ENCODE measurements around the gene IER3. TPM values are rescaled to one million over a fixed set of nuclear protein-coding genes. Genes with fewer than 3 reads are reported as not detected.

Gene IER3
- total and polyA plus RNA-seq, 9 of the 15 experiments (the other 6 are each of a cell fraction or from before 2014, with no cell fraction given): 1.5 to 30.0 (median 11.5) TPM

DNA sequence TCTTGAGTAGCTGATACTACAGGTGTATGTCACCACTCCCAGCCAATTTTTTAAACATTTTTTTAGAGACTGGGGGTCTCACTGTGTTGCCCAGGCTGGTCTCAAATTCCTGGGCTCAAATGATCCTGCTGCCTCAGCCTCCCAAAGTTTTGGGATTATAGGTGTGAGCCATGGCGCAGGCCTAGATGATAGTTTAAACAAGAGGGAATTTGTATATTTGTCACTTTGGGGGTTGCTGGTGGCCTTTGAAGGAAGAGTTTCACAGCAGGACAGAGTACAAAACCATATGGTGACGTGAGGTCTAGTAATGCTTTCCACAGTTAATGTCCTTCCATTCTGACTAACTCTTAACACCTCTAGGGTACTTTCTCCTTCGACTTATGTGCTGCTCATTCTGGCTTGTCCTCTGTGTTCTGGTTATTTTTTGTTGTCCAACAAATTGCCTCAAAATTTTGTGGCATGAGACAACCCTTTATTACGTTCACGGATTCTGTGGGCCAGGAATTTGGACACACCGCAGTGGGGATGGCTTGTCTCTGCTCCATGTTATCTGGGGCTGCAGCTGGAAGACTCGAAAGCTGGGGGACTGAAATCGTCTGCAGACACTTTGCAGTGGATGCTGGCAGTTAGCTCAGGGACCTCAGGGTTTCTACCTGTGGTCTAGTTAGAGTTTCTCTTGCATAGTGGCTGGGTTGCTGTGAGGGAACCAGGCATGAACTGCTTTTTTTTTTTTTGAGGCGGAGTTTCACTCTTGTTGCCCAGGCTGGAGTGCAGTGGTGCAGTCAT, 23.0 kb upstream of the IER3 start (continued):
- TF ChIP-seq, protein P1, sequence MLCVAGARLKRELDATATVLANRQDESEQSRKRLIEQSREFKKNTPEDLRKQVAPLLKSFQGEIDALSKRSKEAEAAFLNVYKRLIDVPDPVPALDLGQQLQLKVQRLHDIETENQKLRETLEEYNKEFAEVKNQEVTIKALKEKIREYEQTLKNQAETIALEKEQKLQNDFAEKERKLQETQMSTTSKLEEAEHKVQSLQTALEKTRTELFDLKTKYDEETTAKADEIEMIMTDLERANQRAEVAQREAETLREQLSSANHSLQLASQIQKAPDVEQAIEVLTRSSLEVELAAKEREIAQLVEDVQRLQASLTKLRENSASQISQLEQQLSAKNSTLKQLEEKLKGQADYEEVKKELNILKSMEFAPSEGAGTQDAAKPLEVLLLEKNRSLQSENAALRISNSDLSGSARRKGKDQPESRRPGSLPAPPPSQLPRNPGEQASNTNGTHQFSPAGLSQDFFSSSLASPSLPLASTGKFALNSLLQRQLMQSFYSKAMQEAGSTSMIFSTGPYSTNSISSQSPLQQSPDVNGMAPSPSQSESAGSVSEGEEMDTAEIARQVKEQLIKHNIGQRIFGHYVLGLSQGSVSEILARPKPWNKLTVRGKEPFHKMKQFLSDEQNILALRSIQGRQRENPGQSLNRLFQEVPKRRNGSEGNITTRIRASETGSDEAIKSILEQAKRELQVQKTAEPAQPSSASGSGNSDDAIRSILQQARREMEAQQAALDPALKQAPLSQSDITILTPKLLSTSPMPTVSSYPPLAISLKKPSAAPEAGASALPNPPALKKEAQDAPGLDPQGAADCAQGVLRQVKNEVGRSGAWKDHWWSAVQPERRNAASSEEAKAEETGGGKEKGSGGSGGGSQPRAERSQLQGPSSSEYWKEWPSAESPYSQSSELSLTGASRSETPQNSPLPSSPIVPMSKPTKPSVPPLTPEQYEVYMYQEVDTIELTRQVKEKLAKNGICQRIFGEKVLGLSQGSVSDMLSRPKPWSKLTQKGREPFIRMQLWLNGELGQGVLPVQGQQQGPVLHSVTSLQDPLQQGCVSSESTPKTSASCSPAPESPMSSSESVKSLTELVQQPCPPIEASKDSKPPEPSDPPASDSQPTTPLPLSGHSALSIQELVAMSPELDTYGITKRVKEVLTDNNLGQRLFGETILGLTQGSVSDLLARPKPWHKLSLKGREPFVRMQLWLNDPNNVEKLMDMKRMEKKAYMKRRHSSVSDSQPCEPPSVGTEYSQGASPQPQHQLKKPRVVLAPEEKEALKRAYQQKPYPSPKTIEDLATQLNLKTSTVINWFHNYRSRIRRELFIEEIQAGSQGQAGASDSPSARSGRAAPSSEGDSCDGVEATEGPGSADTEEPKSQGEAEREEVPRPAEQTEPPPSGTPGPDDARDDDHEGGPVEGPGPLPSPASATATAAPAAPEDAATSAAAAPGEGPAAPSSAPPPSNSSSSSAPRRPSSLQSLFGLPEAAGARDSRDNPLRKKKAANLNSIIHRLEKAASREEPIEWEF (CRISPR knock-in tag; IDR thresholded peaks at IDR 0.05): no peak
- TF ChIP-seq, protein P2, sequence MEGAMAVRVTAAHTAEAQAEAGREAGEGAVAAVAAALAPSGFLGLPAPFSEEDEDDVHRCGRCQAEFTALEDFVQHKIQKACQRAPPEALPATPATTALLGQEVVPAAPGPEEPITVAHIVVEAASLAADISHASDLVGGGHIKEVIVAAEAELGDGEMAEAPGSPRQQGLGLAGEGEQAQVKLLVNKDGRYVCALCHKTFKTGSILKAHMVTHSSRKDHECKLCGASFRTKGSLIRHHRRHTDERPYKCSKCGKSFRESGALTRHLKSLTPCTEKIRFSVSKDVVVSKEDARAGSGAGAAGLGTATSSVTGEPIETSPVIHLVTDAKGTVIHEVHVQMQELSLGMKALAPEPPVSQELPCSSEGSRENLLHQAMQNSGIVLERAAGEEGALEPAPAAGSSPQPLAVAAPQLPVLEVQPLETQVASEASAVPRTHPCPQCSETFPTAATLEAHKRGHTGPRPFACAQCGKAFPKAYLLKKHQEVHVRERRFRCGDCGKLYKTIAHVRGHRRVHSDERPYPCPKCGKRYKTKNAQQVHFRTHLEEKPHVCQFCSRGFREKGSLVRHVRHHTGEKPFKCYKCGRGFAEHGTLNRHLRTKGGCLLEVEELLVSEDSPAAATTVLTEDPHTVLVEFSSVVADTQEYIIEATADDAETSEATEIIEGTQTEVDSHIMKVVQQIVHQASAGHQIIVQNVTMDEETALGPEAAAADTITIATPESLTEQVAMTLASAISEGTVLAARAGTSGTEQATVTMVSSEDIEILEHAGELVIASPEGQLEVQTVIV (CRISPR knock-in tag; IDR thresholded peaks at IDR 0.05; ENCODE audit: borderline replicate concordance): no peak
- TF ChIP-seq, protein P3, sequence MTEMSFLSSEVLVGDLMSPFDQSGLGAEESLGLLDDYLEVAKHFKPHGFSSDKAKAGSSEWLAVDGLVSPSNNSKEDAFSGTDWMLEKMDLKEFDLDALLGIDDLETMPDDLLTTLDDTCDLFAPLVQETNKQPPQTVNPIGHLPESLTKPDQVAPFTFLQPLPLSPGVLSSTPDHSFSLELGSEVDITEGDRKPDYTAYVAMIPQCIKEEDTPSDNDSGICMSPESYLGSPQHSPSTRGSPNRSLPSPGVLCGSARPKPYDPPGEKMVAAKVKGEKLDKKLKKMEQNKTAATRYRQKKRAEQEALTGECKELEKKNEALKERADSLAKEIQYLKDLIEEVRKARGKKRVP (CRISPR knock-in tag; IDR thresholded peaks at IDR 0.05): no peak
- TF ChIP-seq, protein P4, sequence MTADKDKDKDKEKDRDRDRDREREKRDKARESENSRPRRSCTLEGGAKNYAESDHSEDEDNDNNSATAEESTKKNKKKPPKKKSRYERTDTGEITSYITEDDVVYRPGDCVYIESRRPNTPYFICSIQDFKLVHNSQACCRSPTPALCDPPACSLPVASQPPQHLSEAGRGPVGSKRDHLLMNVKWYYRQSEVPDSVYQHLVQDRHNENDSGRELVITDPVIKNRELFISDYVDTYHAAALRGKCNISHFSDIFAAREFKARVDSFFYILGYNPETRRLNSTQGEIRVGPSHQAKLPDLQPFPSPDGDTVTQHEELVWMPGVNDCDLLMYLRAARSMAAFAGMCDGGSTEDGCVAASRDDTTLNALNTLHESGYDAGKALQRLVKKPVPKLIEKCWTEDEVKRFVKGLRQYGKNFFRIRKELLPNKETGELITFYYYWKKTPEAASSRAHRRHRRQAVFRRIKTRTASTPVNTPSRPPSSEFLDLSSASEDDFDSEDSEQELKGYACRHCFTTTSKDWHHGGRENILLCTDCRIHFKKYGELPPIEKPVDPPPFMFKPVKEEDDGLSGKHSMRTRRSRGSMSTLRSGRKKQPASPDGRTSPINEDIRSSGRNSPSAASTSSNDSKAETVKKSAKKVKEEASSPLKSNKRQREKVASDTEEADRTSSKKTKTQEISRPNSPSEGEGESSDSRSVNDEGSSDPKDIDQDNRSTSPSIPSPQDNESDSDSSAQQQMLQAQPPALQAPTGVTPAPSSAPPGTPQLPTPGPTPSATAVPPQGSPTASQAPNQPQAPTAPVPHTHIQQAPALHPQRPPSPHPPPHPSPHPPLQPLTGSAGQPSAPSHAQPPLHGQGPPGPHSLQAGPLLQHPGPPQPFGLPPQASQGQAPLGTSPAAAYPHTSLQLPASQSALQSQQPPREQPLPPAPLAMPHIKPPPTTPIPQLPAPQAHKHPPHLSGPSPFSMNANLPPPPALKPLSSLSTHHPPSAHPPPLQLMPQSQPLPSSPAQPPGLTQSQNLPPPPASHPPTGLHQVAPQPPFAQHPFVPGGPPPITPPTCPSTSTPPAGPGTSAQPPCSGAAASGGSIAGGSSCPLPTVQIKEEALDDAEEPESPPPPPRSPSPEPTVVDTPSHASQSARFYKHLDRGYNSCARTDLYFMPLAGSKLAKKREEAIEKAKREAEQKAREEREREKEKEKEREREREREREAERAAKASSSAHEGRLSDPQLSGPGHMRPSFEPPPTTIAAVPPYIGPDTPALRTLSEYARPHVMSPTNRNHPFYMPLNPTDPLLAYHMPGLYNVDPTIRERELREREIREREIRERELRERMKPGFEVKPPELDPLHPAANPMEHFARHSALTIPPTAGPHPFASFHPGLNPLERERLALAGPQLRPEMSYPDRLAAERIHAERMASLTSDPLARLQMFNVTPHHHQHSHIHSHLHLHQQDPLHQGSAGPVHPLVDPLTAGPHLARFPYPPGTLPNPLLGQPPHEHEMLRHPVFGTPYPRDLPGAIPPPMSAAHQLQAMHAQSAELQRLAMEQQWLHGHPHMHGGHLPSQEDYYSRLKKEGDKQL (CRISPR knock-in tag; IDR thresholded peaks at IDR 0.05; ENCODE audit: borderline replicate concordance): no peak
- TF ChIP-seq E2F6 (IDR thresholded peaks at IDR 0.05; ENCODE audit: borderline replicate concordance in 1 of 2, extremely low read depth in 1 of 2, insufficient read depth in 1 of 2, insufficient read length in 1 of 2, low read depth in 1 of 2, low read length in 1 of 2, poor library complexity in 1 of 2, severe bottlenecking in 1 of 2) (peak in 1 of 2 experiments; percentile 33), HDAC3 (IDR thresholded peaks at IDR 0.05; ENCODE audit: borderline replicate concordance, partially characterized antibody) (no peak), SMARCC2 (IDR thresholded peaks at IDR 0.05; ENCODE audit: low read depth) (0 out of 2 replicates have a peak, but pooled peaks have one; percentile 22), MYBL2 (IDR thresholded peaks at IDR 0.05; ENCODE audit: low read depth) (no peak), MYBL2 (CRISPR knock-in tag; IDR thresholded peaks at IDR 0.05; ENCODE audit: borderline replicate concordance) (no peak)
